DMS53 (cell line): Measurements from ENCODE around the gene MBP.
A peak's percentile ranks its signal among the peaks of the same experiment; 100 is the strongest.

Experiments
- DNase-seq: peaks from one replicate; lab custom pipeline; 2025; lab: John Stamatoyannopoulos, UW

The MBP gene

DNA sequence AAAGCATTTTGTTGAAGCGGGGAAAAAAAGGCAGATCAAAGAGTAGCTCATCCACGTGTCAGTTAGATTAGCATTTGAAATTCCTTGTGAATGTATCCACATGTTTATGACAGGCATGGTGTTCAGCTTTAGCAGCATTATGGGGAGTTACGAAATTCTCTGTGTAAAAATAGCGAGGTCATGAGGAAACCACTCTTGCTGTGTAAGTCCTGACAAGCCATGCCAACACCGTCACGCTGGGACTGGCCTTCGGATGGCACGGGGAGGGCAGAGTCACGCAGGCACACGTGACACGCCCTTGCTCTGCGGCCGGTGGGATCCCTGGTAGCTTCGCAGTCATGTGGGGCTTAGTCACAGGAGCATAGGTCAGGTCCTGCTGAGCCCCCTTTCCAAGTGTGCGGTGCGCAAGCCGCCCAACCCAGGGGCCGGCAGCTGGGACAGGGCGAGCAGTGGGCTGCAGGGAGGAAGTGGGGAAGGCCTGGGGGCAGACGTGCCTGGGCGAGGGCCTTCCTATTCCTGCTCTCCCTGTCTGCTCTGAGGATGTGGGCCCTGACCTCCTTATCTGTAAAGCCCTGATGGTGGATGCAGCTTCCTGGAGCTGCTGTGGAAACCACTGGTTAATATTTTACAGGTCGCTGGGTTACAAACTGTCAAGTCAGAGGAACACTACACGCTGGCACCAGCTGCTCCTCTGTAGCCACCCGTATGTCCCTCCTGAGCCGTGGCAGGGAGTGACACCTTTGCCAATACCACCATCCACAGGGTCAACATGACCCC, 18.0 kb downstream of the MBP start:
- peak; percentile 98 for DNase-seq

DNA sequence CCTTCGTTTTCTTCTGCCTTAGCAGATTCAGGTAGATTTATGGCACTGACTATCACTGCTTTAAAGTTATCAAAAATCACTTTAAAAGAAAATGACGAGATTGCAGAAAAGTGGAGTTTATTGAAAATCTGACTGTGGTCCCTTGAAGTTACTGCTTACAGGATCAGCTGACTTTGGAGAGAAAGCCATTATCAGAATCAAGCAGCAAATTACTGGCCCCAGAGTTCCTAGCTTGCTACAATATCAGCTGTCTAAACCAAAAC, 18.5 kb downstream of the MBP start:
- DNase-seq, result no peak

DNA sequence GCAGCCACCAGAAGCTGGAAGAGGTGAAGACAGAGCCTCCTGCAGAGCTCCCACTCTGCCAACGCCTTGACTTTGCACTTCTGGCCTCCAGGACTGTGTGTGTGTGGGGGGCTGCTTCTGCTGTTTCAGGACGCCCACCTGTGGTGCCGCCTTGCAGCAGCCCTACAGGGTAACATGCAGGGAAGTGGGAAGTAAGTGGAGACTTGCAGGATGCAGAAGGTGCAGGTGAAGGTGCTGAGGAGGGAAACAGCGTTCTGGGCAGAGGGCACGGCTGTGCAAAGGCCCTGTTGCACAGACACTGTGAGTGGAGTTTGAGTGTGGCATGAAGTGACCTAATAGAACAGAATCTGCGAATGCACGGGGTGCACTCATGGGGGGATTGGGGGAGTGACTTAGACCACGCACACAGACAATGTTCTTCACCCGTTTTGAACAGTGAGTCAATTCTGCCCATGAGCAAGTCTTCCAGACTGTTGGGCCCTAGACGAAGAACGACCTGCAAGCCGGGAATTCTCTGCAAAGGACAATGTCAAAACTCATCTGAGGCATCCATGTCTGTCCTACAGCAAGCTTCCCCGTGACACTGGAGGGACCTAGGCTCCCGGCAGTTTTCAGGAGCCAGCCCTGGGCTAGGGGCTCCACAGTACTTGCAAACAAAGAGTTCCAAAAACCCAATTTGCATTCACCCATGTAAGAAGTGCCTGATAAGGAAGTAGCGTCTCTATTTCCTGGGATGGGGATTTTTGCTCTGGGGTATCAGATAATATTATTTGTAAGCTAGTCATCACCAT, 19.0 kb downstream of the MBP start:
- DNase-seq, result no peak

DNA sequence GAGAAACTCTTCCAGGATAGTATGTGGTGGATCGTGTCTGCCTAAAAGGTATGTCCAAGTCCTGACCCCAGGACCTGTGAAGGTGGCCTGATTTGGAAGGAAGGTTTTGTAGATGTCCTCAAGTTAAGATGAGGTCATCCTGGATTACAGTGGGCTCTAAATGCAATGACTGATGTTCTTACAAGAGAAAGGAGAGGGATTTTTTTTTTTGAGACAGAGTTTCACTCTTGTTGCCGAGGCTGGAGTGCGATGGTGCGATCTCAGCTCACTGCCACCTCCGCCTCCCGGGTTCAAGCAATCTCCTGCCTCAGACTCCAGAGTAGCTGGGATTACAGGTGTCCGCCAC, 19.9 kb downstream of the MBP start:
- DNase-seq, result no peak

DNA sequence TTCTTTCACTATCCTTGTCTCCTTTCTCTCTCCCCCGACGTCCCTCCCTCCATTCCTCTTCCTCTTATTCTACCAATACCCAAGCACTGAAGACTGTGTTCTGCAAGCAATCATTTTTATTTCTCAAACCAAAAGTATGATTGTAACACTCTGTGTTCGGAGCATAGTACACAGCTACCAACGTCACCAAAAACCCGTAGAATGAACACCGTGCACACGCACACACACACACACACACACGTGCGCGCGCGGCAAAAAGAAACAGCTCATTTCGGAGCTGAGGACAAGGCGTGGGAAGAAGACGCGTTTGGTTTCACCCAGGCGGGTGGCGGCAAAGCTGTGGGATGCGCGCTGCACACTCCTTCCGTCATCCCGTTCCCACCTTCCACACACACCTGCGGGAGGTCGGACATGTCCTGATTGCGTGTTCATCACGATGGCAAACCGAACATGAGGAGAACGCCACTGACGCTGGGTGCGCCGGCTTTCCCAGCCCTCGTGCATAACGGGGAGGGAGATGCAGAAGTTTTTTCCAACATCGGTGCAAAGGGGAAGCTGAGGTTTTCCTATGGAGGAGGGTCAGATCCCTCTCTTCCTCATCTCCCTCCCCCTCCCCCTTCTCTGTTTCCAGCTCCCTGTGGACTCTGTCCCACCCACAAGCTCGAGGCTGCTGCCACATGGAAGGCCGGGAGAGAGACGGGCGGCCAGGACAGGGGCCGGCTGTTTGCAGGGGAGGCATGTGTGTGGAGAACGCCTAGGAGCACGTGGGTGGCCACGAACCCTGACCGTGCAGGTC, 20.4 kb downstream of the MBP start:
- no peak for DNase-seq

DNA sequence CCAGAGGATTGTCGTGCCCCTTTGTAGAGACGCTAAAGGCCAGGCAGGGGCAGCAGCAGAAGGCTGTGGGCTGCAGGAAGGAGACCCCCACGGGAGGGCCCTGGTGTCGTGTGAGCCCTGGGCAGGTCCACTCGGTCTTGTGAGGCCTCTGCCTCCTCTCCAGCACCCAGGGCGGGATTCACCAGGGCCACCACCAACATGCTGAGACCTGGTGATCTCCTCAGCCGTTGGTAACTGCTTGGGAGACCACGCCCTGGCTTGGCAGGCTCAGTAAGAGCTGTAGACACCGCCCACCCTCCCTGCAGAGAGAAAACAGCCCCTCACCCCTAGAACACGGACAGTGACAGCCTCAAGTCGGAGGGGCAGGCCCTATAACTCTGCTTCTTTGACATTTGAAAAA, 21.1 kb downstream of the MBP start:
- no peak for DNase-seq

DNA sequence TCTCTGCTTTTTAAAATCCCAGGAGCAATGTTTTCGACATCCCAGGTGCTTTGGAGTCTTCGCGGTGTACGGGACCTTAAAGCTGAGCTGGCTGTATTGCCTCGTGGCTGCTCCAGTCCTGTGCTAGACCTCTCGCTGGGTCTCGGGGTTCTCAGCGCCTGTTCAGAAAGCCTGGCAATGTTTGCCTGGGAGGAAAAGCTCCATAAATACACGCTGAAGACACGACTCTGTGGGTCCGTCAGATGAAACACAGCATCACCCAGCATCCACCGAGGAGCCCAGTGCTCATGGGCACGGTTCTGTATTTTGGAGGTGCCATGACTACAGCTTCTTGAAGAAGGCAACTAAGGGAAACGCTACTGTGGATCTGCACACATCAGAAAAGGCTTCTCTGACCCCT, 21.6 kb downstream of the MBP start:
- no peak for DNase-seq

DNA sequence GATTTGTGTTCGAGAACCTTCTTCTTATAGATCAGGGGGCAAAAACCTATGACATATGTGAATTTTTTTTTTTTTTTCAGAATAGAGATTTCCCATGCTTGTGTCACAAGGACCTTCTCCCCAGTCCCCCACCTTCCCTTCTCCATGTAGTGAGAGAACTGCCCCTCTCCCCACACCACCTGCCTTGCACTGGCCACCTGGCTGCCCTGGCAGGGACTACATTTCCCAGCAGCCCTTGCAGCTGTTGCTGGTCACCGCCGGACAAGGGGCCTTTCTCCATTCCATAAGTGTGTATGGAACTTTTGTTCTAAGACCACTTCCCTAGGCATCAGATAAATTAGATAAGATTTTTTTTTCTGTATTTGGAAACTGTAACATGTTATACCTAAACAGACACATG, 22.2 kb downstream of the MBP start:
- DNase-seq, result peak; percentile 34

DNA sequence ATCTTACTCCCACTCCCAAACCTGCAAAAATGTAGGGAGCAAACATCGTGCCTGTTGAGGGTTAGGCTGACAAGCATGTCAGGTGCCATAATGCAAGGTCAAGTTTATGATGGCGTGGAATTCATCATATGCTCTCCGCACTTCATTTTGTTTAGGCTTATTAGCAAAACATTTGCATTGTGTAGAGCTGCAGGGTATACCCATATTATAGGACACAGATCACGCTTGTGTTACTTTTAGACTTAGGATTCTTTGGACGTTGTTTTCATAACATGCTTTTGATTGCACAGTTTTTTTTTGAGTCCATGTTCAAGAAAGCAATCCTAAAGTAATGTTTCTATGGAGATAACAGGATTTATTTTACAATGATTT, 22.9 kb downstream of the MBP start:
- no peak for DNase-seq

DNA sequence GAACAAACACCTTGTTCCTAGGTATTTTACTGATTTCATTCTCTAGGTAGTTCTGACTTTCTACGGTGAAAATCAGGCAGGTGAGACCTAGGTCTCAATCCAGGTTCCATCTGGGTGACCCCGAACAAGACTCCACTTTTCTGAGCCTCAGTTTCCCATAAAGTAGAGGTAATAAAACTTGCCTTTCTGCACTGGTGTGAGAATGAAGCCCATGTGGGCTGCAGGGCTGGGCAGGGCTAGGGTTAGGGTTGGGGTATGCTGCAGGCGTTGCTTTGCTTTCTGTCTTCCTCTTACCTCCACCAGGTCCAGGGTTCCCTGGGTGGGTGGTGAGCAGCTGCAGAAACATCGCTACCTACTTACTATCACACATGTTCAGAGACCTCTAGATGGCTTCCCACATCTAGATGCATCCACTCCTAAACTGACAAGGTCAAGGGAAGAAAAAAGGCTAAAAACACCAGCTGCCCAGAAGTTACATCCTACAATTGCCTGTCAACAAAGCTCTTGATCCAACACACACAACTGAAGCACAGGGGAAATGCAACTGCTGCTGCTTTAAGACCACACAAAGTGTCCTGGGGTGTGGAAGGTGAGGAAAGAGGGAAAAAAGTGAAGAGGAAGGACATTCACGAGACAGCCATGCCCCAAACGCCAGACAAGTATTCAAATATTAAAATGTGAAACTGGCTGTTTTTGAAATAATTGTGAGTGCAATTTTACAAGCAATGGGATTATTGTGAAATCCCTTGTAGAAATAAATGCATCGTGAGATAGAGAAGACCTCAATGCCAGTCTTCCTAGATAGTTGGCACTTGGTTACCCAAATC, 23.5 kb downstream of the MBP start:
- DNase-seq, result no peak

DNA sequence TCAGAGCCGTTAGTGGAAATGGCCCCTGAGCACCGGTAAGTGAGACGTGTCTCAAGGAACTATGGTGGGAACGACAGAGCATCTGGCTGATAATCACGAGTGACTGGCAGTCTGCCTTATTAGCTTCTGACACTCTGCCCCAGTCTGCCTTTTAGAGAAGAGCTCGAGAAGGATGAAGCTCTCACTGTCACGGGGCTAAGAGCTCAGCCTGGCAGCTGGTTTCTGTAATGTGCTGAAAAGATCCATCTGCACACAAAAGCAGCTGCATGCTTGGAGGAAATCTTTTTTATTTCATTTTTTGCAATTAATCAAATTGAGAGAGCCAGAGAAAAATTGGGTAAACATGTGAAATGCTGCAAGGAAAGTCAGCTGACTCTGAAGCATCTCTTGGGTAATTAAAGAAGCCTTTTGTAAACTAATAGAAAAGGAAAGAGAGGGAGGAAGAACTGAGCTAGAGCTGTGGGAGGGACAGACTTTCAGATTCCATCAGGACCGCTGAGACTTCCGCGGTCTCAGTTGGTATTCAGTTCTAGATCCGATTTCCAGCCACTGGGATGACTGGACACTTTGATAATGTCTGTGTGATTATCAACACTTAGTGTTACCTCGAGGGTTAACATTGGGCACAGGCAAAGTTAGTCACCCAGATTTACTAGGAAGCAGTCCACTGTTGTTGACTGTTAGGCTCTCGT, 24.4 kb downstream of the MBP start:
- DNase-seq, result no peak

DNA sequence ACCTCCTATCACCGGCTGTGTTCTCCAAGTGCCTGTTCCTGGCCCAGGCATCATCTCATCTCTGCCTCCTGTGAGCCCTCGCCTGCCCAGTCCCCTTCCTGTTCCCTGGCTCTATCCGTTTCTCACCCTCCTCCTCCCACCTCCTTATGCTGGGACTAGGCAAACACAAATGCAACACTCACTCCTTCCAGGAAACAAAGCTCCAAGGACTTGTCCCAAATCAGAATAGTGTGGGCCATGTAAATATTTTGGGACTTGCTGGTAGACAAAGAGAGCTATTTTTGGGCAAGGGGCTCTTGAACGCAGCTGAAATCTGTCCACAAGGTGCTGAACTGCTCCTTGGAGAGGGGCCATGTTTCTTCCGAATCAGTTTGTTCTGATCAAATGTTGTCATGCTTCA, 25.3 kb downstream of the MBP start:
- no peak for DNase-seq

DNA sequence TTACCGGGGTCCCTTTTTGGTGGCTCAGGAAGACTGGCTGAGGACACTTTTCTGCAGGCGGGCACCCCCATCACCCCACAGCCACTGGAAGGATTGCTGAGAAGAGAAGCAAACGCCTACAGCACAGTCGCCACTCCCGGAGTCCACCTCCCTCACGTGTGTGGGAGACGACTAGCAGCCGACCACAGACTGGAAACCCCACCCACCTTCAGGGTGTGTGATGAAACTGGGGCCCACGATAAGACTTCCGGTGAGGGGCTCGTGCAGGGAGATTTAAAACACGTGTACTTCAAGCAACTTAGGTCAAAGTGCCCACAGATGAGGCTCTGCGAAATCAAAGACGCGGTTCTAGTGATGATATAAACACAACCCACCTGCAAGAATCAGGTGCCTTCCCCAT, 26.3 kb downstream of the MBP start:
- DNase-seq, result no peak

DNA sequence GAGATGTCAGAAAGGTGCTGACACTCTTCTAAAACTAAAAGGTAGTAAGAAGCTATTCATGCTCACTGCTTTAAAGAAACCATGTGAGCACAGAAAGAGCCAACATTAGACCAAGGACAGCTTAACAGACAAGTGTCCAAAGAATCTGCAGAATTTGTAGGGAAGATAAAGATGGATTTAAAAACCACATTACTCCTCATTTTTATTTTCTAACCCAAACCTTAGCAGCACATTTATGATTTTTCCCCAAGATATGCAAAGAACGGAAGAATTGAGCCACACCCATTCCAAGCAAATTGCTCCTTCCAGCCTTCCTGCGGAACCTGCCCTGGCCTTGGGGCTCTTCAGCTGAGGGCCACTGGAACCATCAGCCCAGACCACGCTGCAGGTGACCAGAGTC, 26.9 kb downstream of the MBP start:
- no peak for DNase-seq

DNA sequence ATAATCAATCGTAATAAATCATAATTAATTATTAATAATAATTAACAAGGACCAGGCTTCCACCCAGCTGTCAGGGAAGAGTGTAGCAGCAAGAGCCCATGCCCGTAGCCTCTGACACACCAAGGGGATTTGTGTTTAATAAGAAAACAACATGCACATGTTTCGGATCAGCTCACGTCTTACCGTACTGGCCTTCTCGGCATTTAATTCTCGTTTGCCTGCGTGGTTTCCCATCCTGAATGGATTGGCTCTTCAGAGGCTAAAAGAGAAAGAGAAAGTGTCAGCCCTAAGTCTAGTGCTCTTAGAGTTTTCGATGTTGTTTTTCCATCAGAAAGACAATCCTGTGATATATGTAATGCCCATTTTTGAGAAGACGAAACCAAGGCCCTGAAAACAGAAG, 27.6 kb downstream of the MBP start:
- DNase-seq, result no peak

DNA sequence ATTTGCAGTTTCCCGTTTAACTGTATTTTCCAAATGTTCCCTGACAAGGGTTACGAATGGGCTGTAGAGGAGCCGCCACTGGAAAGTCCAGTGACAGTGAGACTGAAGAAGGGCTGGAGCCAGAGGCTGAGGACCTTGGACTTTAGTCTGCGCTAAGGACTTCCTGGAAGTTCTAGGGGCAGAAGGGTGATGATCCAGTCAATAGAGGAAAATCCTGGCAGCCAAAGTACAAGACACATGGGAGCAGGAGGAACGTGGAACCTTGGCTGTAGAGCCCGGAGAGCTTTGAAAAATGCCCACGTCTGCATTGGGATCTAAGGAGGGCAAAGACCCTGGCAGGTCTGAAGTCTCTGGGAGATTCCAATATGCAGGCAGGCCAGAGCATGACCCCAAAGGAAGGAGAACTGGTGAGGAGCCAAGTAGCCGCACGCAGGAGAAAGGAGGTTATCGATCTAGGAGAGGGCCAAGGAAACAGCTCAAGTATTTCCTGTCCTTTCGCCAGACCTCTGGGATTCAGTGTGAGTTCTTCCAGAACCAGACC, 28.5 kb downstream of the MBP start:
- DNase-seq, result no peak

DNA sequence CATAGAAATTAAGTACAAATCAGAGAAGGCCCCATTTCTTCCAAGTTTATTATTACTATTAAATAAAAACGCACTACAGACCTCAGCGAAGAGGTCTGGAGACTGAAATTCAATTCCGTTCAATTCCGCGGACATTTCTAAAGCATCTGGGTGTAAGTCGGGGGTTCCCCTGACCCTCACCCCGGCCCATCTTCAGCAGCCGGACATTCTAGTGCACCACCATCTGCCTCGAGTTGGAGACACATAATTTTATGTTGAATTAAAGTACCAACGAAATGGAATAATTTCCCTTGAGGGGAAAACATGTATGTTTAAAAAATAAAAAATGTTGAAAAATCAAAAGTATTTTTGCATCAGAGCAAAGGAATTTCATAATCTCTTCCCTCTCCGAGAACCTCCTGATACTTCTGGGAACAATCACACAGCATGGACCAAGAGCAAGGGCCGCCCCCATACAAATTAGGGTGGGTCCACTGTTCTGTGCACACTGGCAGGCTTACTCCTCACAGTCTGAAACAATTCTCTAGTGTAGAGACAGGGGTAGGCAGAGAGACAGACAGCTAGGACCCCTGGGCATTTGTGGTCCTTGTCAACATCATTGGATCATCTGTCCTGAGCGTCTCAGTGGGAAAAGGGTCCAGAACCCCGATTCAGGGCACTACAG, 29.3 kb downstream of the MBP start:
- DNase-seq, result no peak

DNA sequence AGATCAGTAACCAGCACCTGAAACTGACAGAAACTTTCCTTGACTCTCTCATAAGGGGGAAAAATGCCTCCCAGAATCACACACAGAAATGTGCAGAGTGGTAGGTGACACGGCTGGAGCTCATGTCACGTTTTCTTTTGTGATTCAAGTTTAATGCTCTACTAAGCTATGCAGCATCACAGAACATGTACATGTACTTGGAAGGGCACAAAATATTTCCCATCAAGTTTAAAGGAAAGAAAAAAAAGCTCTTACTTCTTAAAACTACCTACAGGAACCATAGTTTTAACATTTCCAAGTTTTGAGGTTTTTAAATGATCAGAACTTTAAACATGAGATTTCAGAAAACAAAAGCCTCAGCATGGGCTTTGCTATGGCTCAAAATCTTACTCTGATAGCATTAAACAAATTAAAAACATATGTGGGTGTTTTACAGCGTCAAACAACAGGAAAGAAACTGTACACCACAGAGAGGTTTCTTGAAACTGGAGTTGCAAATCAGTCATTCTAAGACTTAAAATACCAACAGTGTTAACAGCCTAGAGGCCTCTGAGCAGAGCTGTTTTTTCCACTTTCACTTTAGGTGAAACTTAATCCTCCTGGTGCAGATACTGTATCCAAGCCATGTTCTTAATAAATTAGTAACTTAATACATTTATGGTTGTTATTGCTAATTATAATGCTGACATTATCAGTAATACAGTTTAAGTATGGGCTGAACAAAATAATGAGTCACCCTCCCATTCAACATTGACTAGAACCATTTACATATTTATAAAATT, 30.1 kb downstream of the MBP start:
- DNase-seq, result no peak

DNA sequence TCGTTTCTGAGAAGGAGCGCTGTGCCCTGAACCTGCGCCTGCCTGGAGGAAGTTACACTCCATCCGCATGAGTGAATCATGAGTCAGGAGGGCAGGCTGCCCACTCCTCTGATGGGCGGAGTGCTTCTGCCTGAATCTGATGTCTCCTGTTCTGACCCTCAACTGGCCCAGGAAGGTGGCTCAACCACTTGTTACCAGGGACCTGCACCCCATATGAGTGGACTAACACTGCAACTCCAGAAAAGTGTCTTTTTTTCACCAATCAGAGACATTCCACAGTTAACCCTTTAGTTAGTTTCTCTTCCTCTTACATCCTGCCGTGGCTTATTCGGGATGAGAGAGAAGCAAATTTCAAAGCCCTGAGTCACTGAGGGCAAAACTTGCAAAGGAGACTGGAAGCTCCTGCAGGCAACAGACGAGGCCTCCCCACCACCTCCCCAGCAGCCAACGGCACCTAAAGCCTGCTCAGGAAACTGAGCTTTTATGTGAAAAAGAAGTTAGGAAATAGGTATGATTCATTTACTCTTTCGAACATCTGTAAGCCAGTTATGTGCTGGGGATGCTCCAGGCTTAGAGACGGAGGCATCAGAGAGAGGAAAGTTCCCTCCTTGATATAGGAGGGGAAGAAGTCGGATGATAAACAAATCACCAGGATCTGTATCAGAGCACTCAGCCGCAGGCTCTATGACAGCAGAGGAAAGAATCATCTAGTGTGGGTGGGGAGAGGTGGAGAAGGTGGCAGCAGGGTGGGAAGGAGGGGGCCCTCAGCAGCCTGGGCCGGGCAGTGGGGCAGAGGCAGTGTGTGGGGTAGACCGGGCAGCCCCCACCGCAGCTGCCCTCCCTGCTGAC, 30.9 kb downstream of the MBP start:
- no peak for DNase-seq
